Activated CD8-positive, alpha-beta memory T cell treated with anti-CD3 and anti-CD28 coated beads for 4 hours (primary cell): ENCODE results near the gene TSNAXIP1.
"Not testable (repeated sequence)": the region's sequence is repeated elsewhere in the genome, so short reads cannot be mapped to it uniquely, and the experiment has no call there.

ENCODE experiments used
- DNase-seq, 2 donors: peaks; one replicate each; pipeline ENCODE4 v3.0.0-alpha.2; 2020; ENCODE audit warnings: low read depth in 2 of 2

Gene TSNAXIP1

GRCh38 chr16:67858500-67858899 lies 51.8 kb downstream of the TSNAXIP1 start:
- no peak for DNase-seq

- DNase-seq = no peak
Observed at GRCh38 chr16:67860589-67861398, 54.1 kb downstream of the TSNAXIP1 start.

GRCh38 chr16:67861877-67862276 lies 55.2 kb downstream of the TSNAXIP1 start:
- DNase-seq = no peak

GRCh38 chr16:67862623-67863583 lies 56.2 kb downstream of the TSNAXIP1 start:
- DNase-seq = no peak

- not testable (repeated sequence) for DNase-seq
Observed at GRCh38 chr16:67864044-67864443, 57.4 kb downstream of the TSNAXIP1 start.

- no peak for DNase-seq
Observed at GRCh38 chr16:67864594-67864993, 57.9 kb downstream of the TSNAXIP1 start.

GRCh38 chr16:67865318-67865717 lies 58.6 kb downstream of the TSNAXIP1 start:
- DNase-seq = no peak

- no peak for DNase-seq
Observed at GRCh38 chr16:67868290-67868689, 61.6 kb downstream of the TSNAXIP1 start.

- no peak for DNase-seq
Observed at GRCh38 chr16:67869653-67870052, 63.0 kb downstream of the TSNAXIP1 start.

- no peak for DNase-seq
Observed at GRCh38 chr16:67871256-67871655, 64.6 kb downstream of the TSNAXIP1 start.

GRCh38 chr16:67872131-67872630 lies 65.5 kb downstream of the TSNAXIP1 start:
- no peak for DNase-seq

- DNase-seq = peak; percentile 73 to 78
Observed at GRCh38 chr16:67872631-67873434, 66.1 kb downstream of the TSNAXIP1 start, which contains the start of gene EDC4. Gene EDC4, plus strand, starts transcription at chr16:67873052. Its CDS starts 210 bp downstream, at chr16:67873262.

- no peak for DNase-seq
Observed at GRCh38 chr16:67873435-67874370, 67.0 kb downstream of the TSNAXIP1 start.

GRCh38 chr16:67874372-67874771 lies 67.7 kb downstream of the TSNAXIP1 start:
- DNase-seq = no peak

- DNase-seq = no peak
Observed at GRCh38 chr16:67877064-67877463, 70.4 kb downstream of the TSNAXIP1 start.
